GM12878 (cell line): Measurements from ENCODE around the gene DDIT4.
A peak's percentile ranks its signal among the peaks of the same experiment; 100 is the strongest.

Experiments
- CTCF ChIP-seq, 3 experiments: IDR thresholded peaks in 2 of 3; conservative IDR thresholded peaks in 1 of 3; 2 replicates each; pipeline ENCODE4 v1.5.1; 2011; ENCODE audit warnings: low read depth in 3 of 3, low read length in 3 of 3, mild to moderate bottlenecking in 3 of 3, control low read depth in 2 of 3, moderate library complexity in 2 of 3, inconsistent platforms in 1 of 3, mixed read lengths in 1 of 3; ENCODE audit not compliant: control insufficient read depth in 2 of 3, insufficient read depth in 1 of 3; ENCODE audit errors: extremely low read depth in 1 of 3
- TCF12 ChIP-seq: IDR thresholded peaks from 2 replicates; pipeline ENCODE4 v1.6.1; 2011; ENCODE audit warnings: low read depth, mild to moderate bottlenecking, low read length
- TF ChIP-seq, protein P1 (sequence below): IDR thresholded peaks from 2 replicates; pipeline ENCODE4 v1.6.1; 2011; ENCODE audit warnings: low read depth, low read length, improper control_type of control experiment, borderline replicate concordance

- TF ChIP-seq, protein P1, sequence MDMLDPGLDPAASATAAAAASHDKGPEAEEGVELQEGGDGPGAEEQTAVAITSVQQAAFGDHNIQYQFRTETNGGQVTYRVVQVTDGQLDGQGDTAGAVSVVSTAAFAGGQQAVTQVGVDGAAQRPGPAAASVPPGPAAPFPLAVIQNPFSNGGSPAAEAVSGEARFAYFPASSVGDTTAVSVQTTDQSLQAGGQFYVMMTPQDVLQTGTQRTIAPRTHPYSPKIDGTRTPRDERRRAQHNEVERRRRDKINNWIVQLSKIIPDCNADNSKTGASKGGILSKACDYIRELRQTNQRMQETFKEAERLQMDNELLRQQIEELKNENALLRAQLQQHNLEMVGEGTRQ, result no peak
- TF ChIP-seq CTCF (IDR thresholded peaks at IDR 0.05 in 2 of 3, conservative IDR thresholded peaks at IDR 0.05 in 1 of 3; ENCODE audit: control insufficient read depth in 2 of 3, extremely low read depth in 1 of 3, insufficient read depth in 1 of 3, low read depth in 3 of 3, low read length in 3 of 3), result no peak
- peak; percentile 40; the same call in 1 of the 2 replicates for TF ChIP-seq TCF12
Measured at GRCh38 chr10:72319416-72320254, 45.9 kb downstream of the DDIT4 start.
